ENCODE measurements around the gene CASP5.

CASP5 gene

DNA sequence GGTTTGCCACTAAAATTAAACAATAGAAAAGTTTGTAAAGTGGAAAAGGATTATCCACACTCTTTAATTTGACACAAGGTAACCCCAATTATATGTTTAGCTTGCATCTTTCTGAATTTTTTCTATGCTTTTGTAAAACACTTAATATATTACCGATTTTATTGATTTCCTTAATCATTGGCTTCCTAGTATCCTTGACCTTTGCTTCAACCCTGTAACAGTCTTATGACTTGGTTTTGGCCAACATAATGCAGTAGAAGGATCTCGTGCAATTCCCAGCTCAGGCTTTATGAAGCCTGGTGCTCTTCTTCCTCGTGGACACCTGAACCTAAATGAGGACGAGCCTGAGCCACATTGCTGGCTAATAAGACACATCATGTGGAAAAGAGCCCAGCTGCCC, 31.0 kb downstream of the CASP5 start:
- no peaks in the 10 kb centered on the region for H3K4me1 ChIP-seq (ENCODE audit: insufficient read depth, low read length, severe bottlenecking)
- no peaks in the 10 kb centered on the region for H4K20me1 ChIP-seq (ENCODE audit: insufficient read depth, low read length)
- H3K4me2 ChIP-seq (ENCODE audit: low read length), result no peak overlapping the region
- H3F3A ChIP-seq (ENCODE audit: insufficient read depth, low read length), result no peaks in the 10 kb centered on the region
- TF ChIP-seq, protein P1, sequence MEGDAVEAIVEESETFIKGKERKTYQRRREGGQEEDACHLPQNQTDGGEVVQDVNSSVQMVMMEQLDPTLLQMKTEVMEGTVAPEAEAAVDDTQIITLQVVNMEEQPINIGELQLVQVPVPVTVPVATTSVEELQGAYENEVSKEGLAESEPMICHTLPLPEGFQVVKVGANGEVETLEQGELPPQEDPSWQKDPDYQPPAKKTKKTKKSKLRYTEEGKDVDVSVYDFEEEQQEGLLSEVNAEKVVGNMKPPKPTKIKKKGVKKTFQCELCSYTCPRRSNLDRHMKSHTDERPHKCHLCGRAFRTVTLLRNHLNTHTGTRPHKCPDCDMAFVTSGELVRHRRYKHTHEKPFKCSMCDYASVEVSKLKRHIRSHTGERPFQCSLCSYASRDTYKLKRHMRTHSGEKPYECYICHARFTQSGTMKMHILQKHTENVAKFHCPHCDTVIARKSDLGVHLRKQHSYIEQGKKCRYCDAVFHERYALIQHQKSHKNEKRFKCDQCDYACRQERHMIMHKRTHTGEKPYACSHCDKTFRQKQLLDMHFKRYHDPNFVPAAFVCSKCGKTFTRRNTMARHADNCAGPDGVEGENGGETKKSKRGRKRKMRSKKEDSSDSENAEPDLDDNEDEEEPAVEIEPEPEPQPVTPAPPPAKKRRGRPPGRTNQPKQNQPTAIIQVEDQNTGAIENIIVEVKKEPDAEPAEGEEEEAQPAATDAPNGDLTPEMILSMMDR (IDR thresholded peaks at IDR 0.05; ENCODE audit: low read length), result no peak
- no peak for TF ChIP-seq EZH2 (IDR thresholded peaks at IDR 0.05; ENCODE audit: borderline replicate concordance, low read length)
- no peak overlapping the region for H3K9ac ChIP-seq (ENCODE audit: low read length)
- no peak overlapping the region for H3K4me3 ChIP-seq (ENCODE audit: low read depth, low read length, poor library complexity, severe bottlenecking)
- H3K9me2 ChIP-seq (ENCODE audit: low read depth, low read length), result no peaks in the 10 kb centered on the region
- H3K36me3 ChIP-seq (ENCODE audit: insufficient read depth, low read length), result no peaks in the 10 kb centered on the region
- no peaks in the 10 kb centered on the region for H3K79me2 ChIP-seq (ENCODE audit: insufficient read depth, low read length)
- no peaks in the 10 kb centered on the region for H3K27me3 ChIP-seq (ENCODE audit: insufficient read depth, low read length)
- H3K27ac ChIP-seq (ENCODE audit: low read depth, low read length, poor library complexity, severe bottlenecking), result no peak overlapping the region
- H2AFZ ChIP-seq (ENCODE audit: low read length), result no peak overlapping the region
- H3K9me3 ChIP-seq (ENCODE audit: low read length), result no peaks in the 10 kb centered on the region

DNA sequence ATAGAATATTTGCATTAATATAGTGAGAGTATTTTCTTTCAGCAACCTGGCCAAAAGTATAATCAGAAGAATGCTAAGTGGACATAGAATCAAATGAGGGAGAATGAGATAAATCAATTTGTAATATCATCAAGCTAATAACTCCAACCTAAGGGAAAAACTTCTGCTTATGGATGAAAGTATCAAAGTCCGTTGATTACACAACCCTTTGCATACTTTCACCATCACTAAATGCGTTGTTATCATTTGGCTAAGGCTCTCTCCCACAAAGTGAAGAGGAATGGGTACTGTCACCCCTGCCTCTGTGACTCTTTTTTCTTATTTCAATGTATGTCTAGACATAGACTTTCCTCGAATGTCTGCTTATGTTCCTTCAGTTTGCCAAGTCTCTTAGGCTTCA, 38.2 kb downstream of the CASP5 start:
- Histone ChIP-seq H3K79me2 (ENCODE audit: insufficient read depth, low read length) (no peaks in the 10 kb centered on the region), H3K9me3 (ENCODE audit: low read length) (no peaks in the 10 kb centered on the region), H3K4me1 (ENCODE audit: insufficient read depth, low read length, severe bottlenecking) (no peaks in the 10 kb centered on the region), H2AFZ (ENCODE audit: low read length) (no peak overlapping the region), H3K27me3 (ENCODE audit: insufficient read depth, low read length) (no peaks in the 10 kb centered on the region), H3K36me3 (ENCODE audit: insufficient read depth, low read length) (no peaks in the 10 kb centered on the region), H3K4me2 (ENCODE audit: low read length) (no peak overlapping the region), H3K9me2 (ENCODE audit: low read depth, low read length) (no peaks in the 10 kb centered on the region), H3K4me3 (ENCODE audit: low read depth, low read length, poor library complexity, severe bottlenecking) (no peak overlapping the region), H3F3A (ENCODE audit: insufficient read depth, low read length) (no peaks in the 10 kb centered on the region), H3K27ac (ENCODE audit: low read depth, low read length, poor library complexity, severe bottlenecking) (no peak overlapping the region), H3K9ac (ENCODE audit: low read length) (no peak overlapping the region), H4K20me1 (ENCODE audit: insufficient read depth, low read length) (no peaks in the 10 kb centered on the region)
- TF ChIP-seq, protein P1 (IDR thresholded peaks at IDR 0.05; ENCODE audit: low read length), result no peak
- no peak for TF ChIP-seq EZH2 (IDR thresholded peaks at IDR 0.05; ENCODE audit: borderline replicate concordance, low read length)

DNA sequence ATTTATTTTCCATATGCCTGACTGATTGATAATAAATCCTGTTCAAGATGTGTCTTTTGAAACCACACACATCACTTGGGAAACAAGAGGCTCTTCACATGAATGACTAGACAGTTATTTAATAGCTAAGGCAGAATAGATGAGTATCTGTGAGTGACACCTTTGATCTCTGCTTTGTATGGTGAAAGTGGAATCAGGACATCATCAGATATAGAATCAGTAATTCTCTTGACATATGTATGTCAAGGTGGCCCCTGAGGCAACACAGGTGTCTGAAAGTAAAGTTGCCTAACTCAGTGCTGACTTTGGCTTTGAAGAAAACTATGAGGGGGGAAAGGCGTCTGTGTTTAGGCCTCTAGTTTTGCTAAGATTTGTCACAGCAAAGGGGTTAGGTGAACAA, 43.1 kb downstream of the CASP5 start:
- Histone ChIP-seq H3K4me1 (ENCODE audit: insufficient read depth, low read length, severe bottlenecking) (no peaks in the 10 kb centered on the region), H3K27ac (ENCODE audit: low read depth, low read length, poor library complexity, severe bottlenecking) (no peak overlapping the region), H3K9me3 (ENCODE audit: low read length) (no peaks in the 10 kb centered on the region), H3K79me2 (ENCODE audit: insufficient read depth, low read length) (no peaks in the 10 kb centered on the region), H3K9me2 (ENCODE audit: low read depth, low read length) (no peaks in the 10 kb centered on the region), H3K27me3 (ENCODE audit: insufficient read depth, low read length) (no peaks in the 10 kb centered on the region), H3K4me3 (ENCODE audit: low read depth, low read length, poor library complexity, severe bottlenecking) (no peak overlapping the region), H3K9ac (ENCODE audit: low read length) (no peak overlapping the region), H3K36me3 (ENCODE audit: insufficient read depth, low read length) (no peaks in the 10 kb centered on the region), H3K4me2 (ENCODE audit: low read length) (no peak overlapping the region), H2AFZ (ENCODE audit: low read length) (no peak overlapping the region), H4K20me1 (ENCODE audit: insufficient read depth, low read length) (no peaks in the 10 kb centered on the region), H3F3A (ENCODE audit: insufficient read depth, low read length) (no peaks in the 10 kb centered on the region)
- TF ChIP-seq, protein P1 (IDR thresholded peaks at IDR 0.05; ENCODE audit: low read length), result no peak
- no peak for TF ChIP-seq EZH2 (IDR thresholded peaks at IDR 0.05; ENCODE audit: borderline replicate concordance, low read length)
